Testis (tissue), 3 donors: ENCODE measurements around the gene RSBN1L. TPM values are rescaled to one million over a fixed set of nuclear protein-coding genes. Genes with fewer than 3 reads are reported as not detected.

ENCODE experiments used
- DNase-seq: peaks from one replicate; pipeline ENCODE4 v3.0.0-alpha.2; 2019
- H3K27ac ChIP-seq, 2 donors: fragments of 200-600 bp; sonication (generic); one replicate each; pipeline ENCODE4 v1.5.1; 2019
- H3K27me3 ChIP-seq: fragments of 200-600 bp; sonication (generic); one replicate; pipeline ENCODE4 v1.5.1; 2019
- H3K36me3 ChIP-seq: fragments of 200-600 bp; sonication (generic); one replicate; pipeline ENCODE4 v1.5.1; 2017; ENCODE audit warnings: low read depth; ENCODE audit errors: missing control alignments
- H3K4me1 ChIP-seq: fragments of 200-600 bp; sonication (generic); one replicate; pipeline ENCODE4 v1.5.1; 2019
- H3K4me3 ChIP-seq, 2 donors: fragments of 200-600 bp; sonication (generic); one replicate each; pipeline ENCODE4 v1.5.1; 2017 to 2019
- H3K9me3 ChIP-seq: fragments of 200-600 bp; sonication (generic); one replicate; pipeline ENCODE4 v1.5.1; 2017
- CTCF ChIP-seq, 3 experiments: fragments of 450-650 bp in 2 of 3; fragments of 200-600 bp in 1 of 3; sonication (generic) in 1 of 3; IDR thresholded peaks; one replicate each; pipeline ENCODE4 v1.5.1; 2016 to 2019; ENCODE audit warnings: antibody characterized with exemption in 3 of 3, mild to moderate bottlenecking in 2 of 3, moderate library complexity in 1 of 3
- POLR2A ChIP-seq: fragments of 450-650 bp; IDR thresholded peaks from one replicate; pipeline ENCODE4 v1.6.1; 2017; ENCODE audit warnings: antibody characterized with exemption, mild to moderate bottlenecking, moderate library complexity
- whole genome bisulfite sequencing, 2 donors: methylation state at CpG; one replicate each; pipeline ENCODE4 v1.1.5; 2018; 5-methylcytosine and 5-hydroxymethylcytosine counted together
- intact Hi-C: fragments of 100-400 bp; cut with DNase I; formaldehyde crosslinking; loops from one replicate; pipeline ENCODE4 v1.15.1; 2023; ENCODE audit warnings: low total_unique reads
- polyA plus RNA-seq: library from polyadenylated mRNA; stranded (reverse); fragments of 350-450 nt; fragmentation: Illumina TruSeq; extraction: RNeasy Lipid Tissue Mini Kit (QIAGEN cat#74804); gene quantifications from one replicate; pipeline ENCODE4 v1.2.3, GENCODE V29; 2014; ENCODE audit warnings: low read depth, low replicate concordance; ENCODE audit not compliant: insufficient read depth
- total RNA-seq, 2 donors: library from RNA; depleted of rRNA; stranded (reverse); fragments of >200 nt; gene quantifications; one replicate each; pipeline ENCODE4 v1.2.3, GENCODE V29; 2016

RSBN1L gene
- total and polyA plus RNA-seq, 3 donors from 2014 or later = 33.0 to 40.1 (median 38.1) TPM

DNA sequence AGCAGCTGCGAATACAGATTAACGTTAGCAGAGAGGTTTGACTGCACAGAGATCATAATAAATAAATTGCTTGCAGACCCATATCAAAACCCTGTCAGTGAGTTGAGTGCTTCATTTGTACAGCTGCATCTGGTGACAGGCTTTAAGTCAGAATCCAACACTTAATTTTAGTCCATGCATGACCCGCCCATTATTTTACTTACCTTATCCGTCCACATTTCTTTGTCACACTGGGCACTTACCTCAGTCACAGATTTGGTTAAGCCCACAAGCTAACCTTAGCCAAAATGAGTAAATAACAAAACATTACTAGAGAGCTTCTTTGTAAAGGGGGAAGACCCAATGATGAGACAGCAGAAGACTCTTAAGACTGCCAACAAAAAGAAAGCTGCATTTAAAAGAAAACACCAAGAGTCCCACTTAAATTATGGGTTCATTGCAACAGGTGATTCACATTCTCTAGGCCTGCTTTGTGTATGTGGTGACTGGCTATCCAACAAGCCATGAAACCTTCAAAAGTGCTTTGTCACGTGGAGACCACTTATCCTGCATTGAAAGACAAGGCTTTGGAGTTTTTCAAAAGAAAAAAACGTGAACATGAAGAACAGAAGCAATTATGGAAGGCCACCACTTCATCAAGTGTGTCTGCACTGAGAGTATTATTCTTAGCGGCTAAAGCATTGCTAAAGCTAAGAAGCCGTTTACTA is 134.5 kb downstream of the RSBN1L start:
- no peaks in the 10 kb centered on the region for H3K4me1 ChIP-seq
- H3K27ac ChIP-seq = no peak overlapping the region
- DNase-seq = no peak
- no peaks in the 10 kb centered on the region for H3K9me3 ChIP-seq
- TF ChIP-seq CTCF (IDR thresholded peaks at IDR 0.05) = no peak
- no peak for TF ChIP-seq POLR2A
- H3K4me3 ChIP-seq = no peak overlapping the region
- 92 to 94% methylated on average over 8 of the region's 8 CpGs for WGBS, 2 donors
- intact Hi-C loops = no loop called here
- no peaks in the 10 kb centered on the region for H3K36me3 ChIP-seq
- H3K27me3 ChIP-seq = no peaks in the 10 kb centered on the region

DNA sequence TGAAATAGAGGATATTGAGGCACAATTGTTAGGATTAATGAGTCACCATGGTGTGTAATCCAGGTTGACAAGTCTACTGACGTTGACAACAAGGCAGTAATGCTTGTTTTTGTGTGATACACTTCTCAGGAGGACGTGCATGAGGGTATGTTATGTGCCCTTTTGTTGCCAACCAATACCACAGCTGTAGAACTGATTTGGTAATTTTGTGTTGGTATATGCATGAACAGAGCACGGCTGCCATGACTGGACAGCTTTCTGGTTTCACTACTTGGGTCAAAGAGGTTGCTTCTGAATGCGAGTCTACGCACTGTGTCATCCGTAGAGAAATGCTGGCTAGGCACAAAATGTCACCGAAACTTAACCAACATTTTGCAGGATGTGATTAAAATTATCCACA is 135.2 kb downstream of the RSBN1L start:
- H3K9me3 ChIP-seq = no peaks in the 10 kb centered on the region
- DNase-seq = no peak
- 95 to 96% methylated on average over 7 of the region's 7 CpGs for WGBS, 2 donors
- no peaks in the 10 kb centered on the region for H3K36me3 ChIP-seq
- intact Hi-C loops = no loop called here
- H3K4me1 ChIP-seq = no peaks in the 10 kb centered on the region
- TF ChIP-seq CTCF (IDR thresholded peaks at IDR 0.05) (no peak), POLR2A (no peak)
- no peak overlapping the region for H3K4me3 ChIP-seq
- no peak overlapping the region for H3K27ac ChIP-seq
- H3K27me3 ChIP-seq = no peaks in the 10 kb centered on the region

DNA sequence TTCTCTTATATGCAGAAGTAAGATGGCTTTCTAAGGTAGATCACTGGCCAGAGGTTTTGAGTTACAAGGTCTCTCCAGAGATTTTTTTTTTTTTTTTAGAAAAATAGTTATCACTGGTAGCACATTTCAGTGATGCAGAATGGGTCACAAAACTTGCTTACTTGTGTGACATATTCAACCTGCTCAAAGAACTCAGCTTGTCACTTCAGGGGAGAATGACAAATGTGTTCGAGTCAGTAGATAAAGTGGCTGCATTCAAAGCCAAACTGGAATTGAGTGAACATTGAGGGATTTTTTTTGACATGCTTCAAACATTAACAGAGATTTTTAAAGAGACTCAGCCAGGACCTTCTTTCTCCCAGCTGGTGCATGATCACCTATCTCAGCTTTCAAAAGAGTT is 135.7 kb downstream of the RSBN1L start:
- whole genome bisulfite sequencing, 2 donors = 82 to 100% methylated on average over 1 of the region's 1 CpG

More for the DNA sequence above, 135.7 kb downstream of the RSBN1L start:
- Histone ChIP-seq H3K4me1 (no peaks in the 10 kb centered on the region), H3K27me3 (no peaks in the 10 kb centered on the region), H3K4me3 (no peak overlapping the region), H3K27ac (no peak overlapping the region), H3K36me3 (no peaks in the 10 kb centered on the region), H3K9me3 (no peaks in the 10 kb centered on the region)
- intact Hi-C loops = no loop called here
- no peak for DNase-seq
- TF ChIP-seq CTCF (IDR thresholded peaks at IDR 0.05) = no peak
- no peak for TF ChIP-seq POLR2A

Other genes starting within 250 kb of the RSBN1L start
- gene PTPN12, start 159.2 kb upstream of the RSBN1L start, total RNA-seq = 10 to 100 TPM; 82.5 to 86.5 TPM
- 36.7 TPM for gene PTPN12, start 159.2 kb upstream of the RSBN1L start, polyA plus RNA-seq
- 10 to 100 TPM; 21.7 to 31.4 TPM for gene TMEM60, start 102.0 kb downstream of the RSBN1L start, total RNA-seq
- gene TMEM60, start 102.0 kb downstream of the RSBN1L start, polyA plus RNA-seq = 27.9 TPM
- 10 to 100 TPM; 26.6 to 35.3 TPM for gene PHTF2, start 102.3 kb downstream of the RSBN1L start, total RNA-seq
- gene PHTF2, start 102.3 kb downstream of the RSBN1L start, polyA plus RNA-seq = 13.9 TPM